A549 (cell line): Measurements from ENCODE around the gene OPCML.

Experiments
- CTCF ChIP-seq: fragments of >200 bp; sonication (Bioruptor Twin); formaldehyde crosslinking; IDR thresholded peaks from 3 replicates; pipeline ENCODE4 v1.5.1; 2016
- HDAC2 ChIP-seq: fragments of 200-600 bp; sonication (generic); IDR thresholded peaks from 2 replicates; pipeline ENCODE4 v1.6.1; 2016
- MAFK ChIP-seq: fragments of 450-650 bp; IDR thresholded peaks from 2 replicates; pipeline ENCODE4 v1.6.1; 2014; ENCODE audit not compliant: partially characterized antibody
- NFE2L2 ChIP-seq: fragments of 150-350 bp; conservative IDR thresholded peaks from 2 replicates; pipeline ENCODE4 v1.6.1; 2014; ENCODE audit warnings: low read length
- PBX3 ChIP-seq: IDR thresholded peaks from 2 replicates; pipeline ENCODE4 v1.6.1; 2012
- POLR2A ChIP-seq: IDR thresholded peaks from 2 replicates; pipeline ENCODE4 v1.6.1; 2012; ENCODE audit warnings: mild to moderate bottlenecking, low read length

GRCh38 chr11:133518702-133519264 lies 13.5 kb downstream of the OPCML start:
- TF ChIP-seq POLR2A: no peak
- no peak for TF ChIP-seq HDAC2
- TF ChIP-seq CTCF: no peak
- no peak for TF ChIP-seq PBX3
- no peak for TF ChIP-seq NFE2L2
- no peak for TF ChIP-seq MAFK
